AG08395 (cell line): ENCODE measurements around the gene XYLB.
A peak's percentile ranks its signal among the peaks of the same experiment; 100 is the strongest.

Source experiments
- DNase-seq: peaks from one replicate; pipeline ENCODE4 v3.0.0; 2012; ENCODE audit warnings: mixed read lengths, low spot score

XYLB gene

DNA sequence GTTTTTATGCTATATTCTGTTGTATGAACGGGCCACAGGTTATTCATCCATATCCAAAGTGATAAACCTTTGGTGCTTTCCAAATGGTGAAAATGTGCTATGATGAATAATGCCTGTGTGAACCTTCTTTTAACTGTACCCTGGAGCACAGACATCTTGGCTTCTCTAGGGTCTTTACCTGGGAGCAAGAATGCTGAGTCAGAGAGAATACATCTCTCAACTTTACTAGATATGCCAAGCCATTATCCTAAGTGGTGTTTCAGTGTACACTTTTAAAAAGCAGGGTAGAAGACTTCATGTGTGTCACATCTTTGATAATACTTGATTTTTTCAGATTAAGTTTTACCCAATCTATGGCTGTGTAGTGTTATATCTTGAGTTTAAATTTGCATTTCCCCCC, 23.5 kb upstream of the XYLB start:
- DNase-seq, result no peak

DNA sequence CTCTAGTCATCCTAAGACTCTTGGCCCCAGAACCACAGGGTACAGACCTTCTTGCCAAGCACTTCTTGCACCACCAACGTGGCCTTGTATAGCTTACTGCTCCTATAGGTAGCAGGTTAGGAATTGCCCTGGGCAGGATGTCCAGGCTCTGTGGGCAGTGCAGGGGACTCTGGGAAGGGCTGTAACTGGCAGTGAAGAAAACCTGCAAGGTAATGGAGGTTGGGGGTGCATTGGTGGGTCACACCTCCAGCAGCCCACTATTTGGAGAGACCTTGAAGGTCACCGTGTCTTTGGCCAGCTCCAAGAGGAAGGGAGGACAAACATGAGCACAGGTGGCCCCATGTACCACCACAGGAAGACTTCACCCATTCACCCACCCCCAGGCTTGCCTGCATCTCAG, 21.3 kb upstream of the XYLB start:
- no peak for DNase-seq

DNA sequence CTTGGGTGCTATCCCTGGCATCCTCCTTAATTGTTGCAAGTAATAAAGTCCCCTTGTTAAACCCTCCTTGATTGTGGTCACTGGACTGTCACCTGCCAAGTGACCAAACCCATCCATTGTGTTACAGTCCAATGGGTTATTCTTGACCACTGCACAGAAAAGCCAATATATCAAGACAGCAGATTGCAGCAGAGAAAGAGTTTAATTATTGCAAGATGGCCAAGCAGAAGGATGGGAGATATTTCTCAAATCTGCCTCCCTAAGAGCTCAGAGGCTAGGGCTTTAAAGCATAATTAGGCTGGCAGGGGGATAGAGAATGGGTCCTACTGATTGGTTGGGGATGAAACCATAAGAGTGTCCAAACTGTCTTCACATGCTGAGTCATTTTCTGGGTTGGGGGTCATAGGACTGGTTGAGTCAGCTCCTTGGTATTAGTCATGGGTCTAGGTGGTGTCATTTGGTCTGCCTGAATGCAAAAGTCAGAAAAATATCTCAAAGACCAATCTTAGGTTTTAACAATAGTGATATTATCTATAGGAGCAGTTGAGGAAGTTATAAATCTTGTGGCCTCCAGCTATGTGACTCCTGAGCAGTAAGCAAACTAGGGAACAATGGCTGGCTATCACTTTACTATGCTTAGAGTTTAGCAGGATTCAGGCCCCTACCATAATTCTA, 19.1 kb upstream of the XYLB start:
- DNase-seq, result peak; percentile 12

DNA sequence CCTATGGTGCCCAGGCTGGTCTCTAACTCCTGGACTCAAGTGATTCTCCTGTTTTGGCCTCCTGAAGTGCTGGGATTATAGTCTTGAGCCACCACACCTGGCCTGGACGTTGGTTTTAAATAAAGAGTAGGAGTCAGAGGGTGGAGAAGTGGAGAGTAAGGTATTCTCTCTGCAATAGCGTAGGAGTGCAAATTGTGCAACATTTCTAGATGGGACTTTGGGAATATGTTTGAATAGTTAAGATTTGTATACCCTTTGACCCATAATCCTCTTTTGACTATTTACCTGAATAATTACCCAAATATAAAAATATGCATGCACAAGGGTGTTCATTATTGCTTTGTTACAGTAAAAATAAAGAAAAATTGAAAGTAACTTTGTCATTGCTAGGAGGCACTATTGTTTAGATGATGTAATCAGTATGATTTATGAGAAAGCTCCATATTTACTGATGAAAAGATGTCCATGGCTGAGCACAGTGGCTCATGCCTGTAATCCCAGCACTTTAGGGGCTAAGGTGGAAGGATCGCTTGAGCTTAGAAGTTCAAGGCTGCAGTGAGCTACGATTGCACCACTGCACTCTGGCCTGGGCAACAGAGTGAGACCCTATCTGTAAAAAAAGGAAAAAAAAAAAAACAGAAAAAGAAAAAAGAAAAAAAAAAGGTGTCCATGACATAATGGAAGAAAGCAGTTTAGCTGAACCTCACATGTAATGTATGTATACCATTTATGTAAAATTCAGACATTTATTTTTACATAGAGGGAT, 15.1 kb upstream of the XYLB start:
- DNase-seq, result no peak

DNA sequence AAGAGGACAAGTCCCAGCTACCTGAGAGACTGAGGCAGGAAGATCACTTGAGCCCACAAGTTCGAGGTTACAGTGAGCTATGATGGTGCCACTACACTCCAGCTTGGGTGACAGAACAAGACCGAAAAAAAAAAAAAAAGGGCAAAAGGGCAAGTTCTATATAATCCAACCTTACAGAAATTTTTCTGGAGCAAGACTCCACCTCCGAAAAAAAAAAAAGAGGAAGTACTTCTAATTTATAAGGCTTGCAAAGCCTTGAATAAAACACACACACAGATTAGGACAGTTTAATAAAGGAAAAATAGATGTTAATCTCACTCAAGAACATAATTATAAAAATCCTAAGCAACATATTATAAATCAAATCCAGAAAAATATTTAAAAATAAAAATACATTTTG, 14.4 kb upstream of the XYLB start:
- DNase-seq, result no peak

DNA sequence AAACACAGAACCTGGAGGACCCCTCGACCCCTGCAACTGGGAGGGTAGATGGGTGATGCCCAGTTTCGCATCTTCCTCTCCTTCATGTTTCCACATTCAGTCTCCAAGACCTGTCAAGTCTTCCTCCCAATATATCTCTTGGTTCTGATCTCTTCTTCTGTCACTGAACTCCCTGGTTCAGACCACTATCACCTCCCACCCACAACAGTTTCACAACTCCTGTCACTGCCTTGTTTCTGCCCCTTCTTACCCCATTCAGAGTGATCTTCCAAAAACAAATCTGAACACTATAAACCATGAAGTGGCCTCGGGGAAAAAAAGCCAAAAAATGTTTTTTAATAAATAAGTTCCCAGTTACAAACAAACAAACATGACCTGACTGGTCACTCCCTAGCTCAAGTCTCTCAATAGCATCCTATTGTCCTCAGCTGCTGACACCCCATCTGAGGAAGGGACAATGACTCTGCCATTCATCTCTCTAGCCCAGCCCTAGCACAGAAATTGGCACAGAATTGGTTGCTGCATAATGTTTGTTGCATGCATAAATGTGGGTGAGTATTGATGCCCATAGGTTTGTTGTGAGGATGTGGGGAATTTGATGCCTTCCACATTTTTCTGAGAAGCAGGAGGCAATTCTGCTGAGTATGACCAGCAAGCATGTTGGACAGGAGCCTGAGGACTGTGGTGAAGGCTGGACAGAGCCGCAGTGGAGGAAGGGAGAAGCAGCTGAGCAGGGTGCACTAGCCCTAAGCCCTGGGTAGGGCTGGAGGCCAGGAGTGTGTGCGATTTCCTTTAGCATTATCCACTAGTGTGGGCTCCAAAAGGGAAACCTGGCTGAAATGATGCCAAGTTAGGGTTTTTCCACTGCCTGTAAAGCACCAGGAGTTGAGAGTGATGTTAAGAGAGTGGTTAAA, 12.2 kb upstream of the XYLB start:
- peak; percentile 92 for DNase-seq

DNA sequence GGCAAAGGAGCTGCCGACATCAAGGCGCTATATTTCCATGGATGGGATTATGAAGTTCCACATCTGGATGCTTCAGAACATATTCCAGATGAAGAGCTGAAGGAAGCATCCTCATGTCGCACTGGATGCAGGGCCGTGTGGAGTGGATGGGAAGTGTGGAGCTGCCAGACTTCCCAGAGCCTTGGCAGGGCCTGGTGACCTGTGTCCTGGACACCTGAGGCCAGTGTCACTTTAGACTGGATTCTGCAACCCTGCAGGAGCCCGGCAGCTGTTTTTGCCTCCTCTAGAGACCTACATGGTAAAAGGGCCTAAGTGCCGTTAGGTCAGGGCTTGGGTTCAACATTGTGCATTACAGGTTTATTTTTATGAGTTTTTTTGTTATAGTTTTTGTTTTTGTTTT, 11.3 kb upstream of the XYLB start:
- DNase-seq, result no peak

DNA sequence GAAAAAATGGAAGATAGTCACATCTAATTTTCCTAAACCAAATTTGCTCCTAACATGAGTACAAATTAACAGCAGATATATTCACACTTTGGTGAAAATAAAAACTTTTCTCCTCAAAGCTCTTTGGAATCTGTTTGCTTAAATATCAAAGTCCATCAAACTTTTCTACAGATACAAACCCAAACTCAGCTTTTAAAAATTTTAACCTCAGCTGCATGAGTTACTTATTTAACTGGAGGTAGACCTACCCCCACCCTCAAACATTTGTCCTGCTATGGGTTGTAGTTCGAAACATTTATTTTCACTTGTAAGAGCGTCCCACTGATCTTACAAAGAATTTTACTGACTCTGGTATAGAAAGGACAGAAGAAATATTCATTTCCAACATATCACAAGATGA, 8.9 kb upstream of the XYLB start:
- DNase-seq, result no peak

DNA sequence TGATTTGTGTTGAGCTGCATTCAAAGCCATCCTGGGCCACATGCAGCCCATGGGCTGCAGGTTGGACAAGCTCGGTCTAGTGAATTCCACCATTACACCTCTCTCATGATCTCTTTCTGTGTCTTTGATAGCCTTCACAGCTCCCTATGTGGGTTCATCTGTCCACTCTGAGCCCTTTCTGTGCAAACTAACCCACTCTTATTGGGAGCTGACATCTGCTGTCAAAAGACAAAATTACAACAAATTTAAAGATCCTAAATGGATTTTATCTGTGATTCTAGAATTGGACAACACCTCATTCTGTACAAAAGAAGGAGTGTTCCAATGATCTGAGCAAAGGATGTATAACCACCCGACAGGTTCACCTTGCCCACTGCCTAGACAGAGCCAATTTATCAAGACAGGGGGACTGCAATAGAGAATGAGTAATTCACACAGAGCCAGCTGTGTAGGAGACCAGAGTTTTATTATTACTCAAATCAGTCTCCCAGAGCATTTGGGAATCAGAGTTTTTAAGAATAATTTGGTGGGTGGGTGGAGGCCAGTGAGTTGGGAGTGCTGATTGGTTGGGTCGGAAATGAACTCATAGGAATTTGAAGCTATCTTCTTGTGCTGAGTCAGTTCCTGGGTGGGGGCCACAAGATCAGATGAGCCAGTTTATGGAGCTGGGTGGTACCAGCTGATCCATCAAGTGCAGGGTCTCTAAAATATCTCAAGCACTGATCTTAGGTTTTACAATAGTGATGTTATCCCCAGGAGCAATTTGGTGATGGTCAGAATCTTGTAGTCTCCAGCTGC, 2.6 kb upstream of the XYLB start:
- no peak for DNase-seq

DNA sequence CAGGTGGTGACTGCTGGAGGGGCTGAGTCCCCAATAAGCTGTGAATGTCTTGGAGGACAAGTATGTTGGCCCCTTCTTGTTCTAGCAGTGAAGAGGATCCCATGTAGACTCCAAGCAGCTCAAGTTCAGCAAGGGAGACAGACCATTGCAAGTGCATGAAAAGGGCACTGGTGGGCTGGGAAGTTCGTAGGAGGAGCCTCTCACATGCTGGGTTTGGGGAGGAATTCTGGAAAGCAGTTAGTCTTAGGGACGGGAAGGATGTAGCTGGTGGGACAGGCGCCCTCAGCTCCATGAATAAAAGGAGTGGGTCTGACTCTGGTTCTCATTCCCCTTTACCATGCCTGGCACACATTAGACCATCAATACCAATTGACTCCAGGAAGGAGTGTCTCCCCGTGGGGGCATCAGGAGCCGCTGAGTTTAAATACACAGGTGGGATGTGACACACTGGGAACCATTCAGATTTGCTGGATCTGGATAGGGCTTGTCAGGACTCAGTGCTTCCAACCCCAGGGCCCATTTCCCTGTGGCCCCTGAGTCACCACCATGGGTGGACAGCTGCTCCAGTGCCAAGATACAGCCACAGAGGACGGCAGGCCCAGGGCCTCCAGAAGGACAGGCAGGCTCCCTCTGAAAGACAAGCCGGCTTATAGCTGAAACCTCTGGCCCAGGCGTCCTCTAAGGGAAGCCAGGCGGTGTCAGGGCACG, 552 bp upstream of the XYLB start:
- no peak for DNase-seq

DNA sequence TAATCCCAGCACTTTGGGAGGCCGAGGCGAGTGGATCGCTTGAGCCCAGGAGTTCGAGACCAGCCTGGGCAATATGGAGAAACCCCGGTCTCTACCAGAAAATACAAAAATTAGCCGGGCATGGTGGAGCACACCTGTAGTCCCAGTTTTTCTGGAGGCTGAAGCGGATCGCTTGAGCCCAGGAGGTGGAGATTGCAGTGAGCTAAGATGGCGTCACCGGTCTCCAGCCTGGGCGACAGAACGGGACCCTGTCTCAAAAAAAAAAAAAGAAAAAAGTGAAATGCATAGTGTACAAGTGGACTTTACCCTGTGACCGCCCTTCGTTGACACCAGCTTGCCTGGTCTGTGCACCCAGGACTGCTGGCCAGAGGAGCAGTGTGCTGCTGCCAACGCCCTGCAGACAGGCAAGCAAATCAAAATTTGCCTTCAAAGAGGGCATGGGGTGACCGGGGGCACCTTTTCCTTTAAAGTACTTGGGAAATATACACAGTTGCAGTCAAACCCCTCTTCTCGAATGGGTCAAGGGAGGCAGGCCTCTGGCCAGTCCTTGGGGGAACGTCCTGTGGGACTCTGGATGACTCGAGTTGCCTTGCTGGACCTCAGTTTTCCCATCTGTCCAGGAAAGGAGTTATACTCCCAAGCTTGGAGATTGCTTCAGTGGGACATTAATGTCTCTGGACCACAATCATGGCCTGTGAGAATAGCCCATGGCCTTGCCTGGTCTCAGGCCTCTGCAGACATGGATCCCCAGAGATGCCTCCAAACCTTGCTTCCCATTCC, 1.0 kb downstream of the XYLB start:
- DNase-seq, result no peak

DNA sequence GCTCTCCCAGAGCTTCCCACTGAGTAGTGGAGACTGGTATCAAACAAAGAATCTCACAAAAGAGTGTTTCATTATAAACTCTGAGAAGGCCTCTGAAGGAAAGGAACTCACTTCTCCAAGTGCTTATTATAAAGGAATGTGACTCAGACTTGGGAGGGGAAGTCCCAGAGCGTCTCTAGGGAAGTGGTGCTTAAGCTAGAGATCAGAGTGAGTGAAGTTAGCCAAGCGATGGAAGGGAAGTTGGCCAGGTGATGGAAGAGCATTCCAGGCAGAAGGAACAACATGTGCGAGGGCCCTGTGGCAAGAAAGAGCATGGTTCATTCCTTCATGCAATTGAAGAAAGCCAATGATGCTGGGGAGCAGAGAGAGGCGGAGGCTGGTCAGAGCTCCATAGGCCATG, 2.3 kb downstream of the XYLB start:
- DNase-seq, result peak; percentile 55

DNA sequence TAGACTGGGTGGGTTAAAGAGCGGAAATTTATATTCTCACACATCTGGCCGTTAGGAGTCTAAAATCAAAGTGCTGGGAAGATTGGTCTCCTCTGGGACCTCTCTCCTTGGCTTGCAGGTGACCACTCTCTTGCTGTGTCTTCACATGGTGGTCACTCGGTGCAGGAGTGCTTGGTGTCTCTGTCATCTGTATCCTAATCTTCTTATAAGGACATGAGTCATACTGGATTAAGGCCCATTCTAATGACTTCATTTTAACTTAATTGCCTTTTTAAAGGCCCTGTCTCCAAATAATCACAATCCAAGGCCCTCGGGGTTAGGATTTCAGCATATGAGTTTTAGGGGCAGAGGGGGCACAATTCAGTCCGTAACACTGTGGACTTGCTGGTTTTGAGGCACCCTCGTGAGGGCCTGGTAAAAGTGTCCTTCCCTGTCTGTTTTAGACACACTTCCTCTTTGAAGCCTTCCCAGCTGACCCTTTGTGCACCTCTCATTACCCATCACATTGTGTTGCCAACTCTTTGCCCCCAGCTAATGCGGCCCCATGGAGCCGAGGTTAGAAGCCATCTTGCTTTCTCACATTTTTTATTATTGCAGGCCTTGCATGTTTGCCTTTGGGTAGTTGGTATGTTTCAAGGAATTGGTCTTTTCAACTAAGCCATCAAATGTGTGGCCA, 3.2 kb downstream of the XYLB start:
- no peak for DNase-seq

DNA sequence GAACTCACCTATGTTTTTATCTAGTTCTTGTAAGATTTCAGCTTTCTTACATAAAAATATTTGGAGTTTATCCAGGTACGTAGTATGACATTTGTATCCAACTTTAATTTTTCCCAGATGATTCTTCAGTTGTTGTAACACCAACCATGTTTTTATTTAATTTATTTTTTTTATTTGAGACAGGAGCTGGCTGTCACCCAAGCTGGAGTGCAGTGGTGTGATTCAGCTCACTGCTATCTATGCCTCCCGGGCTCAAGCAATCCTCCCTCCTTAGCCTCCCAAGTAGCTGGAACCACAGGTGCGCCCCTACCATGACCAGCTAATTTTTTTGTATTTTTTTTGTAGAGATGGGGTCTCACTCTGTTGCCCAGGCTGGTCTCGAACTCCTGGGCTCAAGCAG, 6.6 kb downstream of the XYLB start:
- DNase-seq, result no peak

DNA sequence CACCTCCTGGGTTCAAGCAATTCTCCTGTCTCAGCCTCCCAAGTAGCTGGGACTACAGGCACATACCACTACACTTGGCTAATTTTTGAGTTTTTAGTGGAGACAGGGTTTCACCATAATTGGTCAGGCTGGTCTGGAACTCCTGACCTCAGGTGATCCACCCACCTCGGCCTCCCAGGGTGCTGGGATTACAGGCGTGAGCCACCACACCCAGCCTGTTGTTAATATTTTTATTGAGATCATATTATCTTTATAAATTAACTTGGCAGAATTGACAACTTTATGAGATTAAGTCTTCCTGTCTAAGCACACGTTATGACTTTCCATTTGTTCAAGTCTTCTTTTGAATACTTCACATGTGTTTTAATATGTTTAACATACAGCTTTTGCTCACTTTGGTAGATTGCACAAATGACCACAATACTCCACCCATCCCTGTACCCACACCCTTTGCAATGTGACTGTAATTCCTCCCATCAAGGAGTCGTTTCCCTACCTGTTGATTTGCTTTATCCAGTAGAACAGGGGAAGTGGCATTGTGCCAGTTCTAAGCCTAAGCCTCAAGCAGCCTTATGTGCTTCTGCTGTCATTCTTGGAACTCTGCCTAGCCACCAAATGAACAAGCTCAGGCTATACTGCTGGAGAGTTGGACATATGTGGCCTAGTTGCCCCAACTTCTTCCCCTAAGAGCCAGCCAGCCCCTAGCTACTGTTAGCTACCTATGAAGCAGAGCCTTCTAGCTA, 8.2 kb downstream of the XYLB start:
- DNase-seq, result peak; percentile 8

DNA sequence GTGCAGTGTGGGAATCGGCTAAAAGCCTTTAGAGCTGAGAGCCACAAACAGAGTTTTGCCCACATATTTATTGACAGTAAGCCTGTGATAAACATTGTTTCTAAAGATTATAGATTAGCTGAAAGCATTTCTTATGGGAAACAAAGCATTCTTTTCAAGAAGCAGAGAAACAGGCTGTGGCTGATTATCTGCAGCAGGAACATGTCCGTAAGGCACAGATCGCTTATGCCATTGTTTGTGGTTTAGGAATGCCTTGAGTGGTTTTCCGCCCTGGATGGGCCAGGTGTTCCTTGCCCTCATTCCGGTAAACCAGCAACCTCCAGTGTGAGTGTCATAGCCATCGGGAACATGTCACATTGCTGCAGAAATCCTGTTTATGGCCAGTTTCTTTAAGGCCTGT, 12.5 kb downstream of the XYLB start:
- DNase-seq, result no peak

DNA sequence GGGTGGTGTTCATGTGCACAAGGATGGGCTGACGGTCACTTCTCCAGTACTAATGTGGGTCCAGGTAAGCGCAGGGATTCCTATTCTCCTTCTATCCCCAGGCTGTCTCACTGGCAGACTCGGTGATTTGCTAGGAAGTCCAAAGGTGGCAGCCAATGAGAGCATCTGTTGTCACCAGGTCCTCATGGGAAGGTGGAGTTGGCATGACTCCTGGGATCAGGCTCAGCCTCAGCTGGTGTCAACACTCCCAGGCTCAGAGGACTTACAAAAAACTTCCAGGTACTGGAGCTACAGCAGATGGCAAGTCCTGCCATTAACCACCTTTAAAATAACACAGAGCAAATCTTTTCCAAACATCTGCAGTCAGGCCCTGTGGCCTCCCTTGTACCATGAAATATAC, 13.8 kb downstream of the XYLB start:
- no peak for DNase-seq

DNA sequence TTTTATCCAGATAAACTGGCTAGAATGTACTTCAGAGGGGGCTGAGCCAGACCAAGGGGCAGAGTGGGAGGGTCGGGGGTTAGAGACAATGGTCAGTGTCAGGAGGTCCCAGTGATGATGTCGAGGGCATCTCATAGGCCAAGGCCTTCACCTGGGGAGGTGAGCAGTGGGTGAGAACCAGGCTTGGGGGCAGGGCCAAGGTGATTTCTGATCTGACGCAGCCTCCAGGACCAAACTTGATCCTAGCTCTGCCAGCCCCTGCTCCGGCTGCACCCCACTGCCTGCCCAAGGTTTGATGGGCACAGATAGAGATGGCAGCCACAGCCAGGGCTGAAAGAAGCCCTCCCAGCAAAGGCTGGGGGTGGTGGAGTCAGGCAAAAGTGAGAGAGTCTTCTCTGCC, 14.9 kb downstream of the XYLB start:
- no peak for DNase-seq

DNA sequence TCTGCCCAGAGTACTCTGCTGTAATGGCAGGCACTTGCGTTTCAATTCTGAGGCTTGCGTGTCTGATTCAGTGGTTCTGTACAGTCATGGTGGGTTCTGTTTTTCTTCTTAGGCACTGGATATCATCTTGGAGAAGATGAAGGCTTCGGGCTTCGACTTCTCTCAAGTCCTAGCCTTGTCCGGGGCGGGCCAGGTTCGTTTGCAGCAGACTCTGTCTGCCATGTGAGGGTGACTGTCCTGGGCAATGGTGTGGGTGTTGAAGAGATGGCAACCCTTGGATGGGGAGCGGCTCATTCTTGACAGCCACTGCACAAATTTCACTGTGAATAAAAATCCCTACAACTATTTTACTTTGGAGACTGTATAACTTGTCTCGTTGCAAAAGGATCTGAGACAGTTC, 16.2 kb downstream of the XYLB start:
- DNase-seq, result no peak
